Umbilical cord (tissue), 2 donors: ENCODE measurements around the gene FBXO27. TPM values are rescaled to one million over a fixed set of nuclear protein-coding genes. Genes with fewer than 3 reads are reported as not detected.
"Not testable (repeated sequence)": the region's sequence is repeated elsewhere in the genome, so short reads cannot be mapped to it uniquely, and the experiment has no call there.

Source experiments
- DNase-seq: peaks from one replicate; pipeline ENCODE4 v3.0.0-alpha.2; 2015; ENCODE audit warnings: low spot score
- total RNA-seq: library from RNA; depleted of rRNA; stranded (reverse); fragments of >200 nt; gene quantifications from one replicate; pipeline ENCODE4 v1.2.3, GENCODE V29; 2014; ENCODE audit warnings: low replicate concordance; ENCODE audit not compliant: insufficient read depth

Gene FBXO27, protein sequence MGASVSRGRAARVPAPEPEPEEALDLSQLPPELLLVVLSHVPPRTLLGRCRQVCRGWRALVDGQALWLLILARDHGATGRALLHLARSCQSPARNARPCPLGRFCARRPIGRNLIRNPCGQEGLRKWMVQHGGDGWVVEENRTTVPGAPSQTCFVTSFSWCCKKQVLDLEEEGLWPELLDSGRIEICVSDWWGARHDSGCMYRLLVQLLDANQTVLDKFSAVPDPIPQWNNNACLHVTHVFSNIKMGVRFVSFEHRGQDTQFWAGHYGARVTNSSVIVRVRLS
- total RNA-seq, result 12.3 TPM

GRCh38 chr19:39032063-39032918, at the start of gene FBXO27:
FBXO27 (minus strand) TSS chr19:39032549; CDS start chr19:39032227, 322 bp downstream.
- peak; percentile 24 for DNase-seq

- no peak for DNase-seq
These were observed 48.1 kb upstream of the FBXO27 start for GRCh38 chr19:39080431-39080830.

DNA sequence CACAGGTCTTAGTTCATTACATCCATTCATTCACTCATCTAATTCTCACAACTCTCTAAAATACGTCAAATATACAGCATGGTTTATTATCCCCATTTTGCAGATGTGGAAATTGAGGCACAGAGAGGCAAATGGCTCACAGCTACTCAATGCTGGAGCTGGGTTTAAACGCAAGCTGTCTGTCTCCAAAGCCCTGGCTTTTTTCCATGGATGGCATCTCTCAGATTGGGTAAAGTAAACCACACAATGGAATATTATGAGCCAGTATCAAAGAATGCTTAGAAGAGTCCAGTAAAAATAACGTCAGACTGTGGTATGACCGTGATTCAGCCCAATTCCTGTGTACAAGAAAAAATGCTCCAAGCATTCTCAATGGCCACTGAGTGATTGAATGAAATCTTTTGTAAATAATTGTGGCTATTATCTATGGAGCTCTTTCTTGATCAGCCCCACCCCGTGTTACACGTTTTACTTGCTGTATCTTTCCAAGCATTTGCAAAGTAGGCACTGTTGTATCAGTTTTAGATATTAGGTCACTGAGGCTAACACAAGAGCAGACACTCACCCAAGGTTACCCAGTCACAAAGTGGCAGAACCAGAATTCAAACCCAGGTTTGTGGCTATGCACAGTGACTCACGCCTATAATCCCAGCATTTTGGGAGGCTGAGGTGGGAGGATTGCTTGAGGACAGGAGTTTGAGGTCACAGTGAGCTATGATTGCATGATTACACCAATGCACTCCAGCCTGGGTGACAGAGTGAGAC, 46.3 kb upstream of the FBXO27 start:
- no peak for DNase-seq

DNA sequence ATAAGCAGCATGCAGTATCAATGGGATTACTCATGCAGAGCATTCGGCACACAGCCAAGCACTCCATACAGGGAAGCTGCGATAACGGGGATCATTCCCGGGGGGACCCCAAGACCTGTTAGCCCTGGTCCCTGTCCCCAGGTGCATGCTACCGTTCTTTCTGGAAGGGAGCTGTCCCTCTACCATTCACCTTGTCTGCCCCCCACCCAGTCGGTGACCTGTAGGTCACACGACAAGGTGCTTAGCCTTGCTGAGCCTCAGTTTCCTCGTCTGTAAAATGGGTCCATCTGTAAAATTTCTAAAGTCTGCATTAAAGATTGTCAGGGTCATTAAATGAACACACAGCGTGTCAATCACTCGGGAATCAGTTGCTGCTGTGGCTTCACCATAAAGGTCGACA, 45.0 kb upstream of the FBXO27 start:
- DNase-seq, result no peak

DNA sequence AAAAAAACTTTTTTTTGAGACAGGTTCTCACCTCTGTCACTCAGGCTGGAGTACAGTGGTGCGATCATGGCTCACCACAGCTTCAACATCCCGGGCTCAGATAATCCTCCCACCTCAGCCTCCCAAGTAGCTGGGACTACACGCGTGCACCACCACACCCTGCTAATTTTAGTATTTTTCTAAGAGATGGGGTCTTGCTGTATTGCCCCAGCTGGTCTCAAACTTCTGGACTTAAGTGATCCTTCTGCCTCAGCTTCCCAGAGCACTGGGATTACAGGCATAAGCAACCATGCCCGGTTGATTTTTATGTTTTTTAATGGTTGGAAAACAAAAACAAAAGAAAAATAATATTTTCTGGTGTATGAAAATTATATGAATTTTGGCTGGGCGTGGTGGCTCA, 42.6 kb upstream of the FBXO27 start:
- no peak for DNase-seq

DNA sequence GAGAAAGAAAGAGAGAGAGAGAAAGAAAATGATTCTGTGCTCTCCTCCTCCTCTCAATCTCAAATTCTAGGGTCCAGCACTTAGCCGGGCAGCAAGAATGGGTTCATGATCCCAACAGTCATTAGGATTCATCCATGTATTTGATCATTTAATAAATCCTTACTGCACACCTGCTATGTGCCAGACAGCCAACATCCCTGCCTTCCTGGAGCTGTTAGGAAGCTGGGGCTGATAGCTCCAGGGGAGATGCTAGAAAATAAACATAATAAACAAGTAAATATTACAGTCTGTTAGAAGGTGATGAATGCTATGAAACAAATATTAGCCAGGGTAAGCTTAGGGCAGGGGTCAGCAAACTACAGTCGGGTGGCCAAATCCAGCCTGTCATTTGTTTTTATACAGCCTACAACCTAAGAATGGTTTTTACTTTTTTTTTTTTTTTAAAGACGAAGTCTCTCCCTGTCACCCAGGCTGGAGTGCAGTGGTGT, 41.9 kb upstream of the FBXO27 start:
- no peak for DNase-seq

GRCh38 chr19:39070888-39071287, 38.5 kb upstream of the FBXO27 start:
- no peak for DNase-seq

- DNase-seq, result not testable (repeated sequence)
These were observed 35.9 kb upstream of the FBXO27 start for GRCh38 chr19:39068259-39068658.

DNA sequence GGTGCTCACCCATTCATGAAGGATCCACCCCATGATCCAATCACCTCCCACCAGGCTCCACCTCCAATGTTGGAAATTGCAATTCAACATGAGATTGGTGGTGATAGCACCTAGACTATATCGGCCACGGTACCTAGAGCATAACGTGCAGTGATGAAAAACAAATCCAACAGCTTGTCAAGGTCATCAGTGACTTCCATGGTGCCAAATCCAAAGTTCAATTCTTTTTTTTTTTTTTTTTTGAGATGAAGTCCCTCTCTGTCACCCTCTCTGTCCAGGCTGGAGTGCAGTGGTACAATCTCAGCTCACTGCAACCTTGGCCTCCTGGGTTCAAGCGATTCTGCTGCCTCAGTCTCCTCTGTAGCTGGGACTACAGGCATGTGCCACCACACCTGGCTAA, 34.8 kb upstream of the FBXO27 start:
- DNase-seq, result no peak

GRCh38 chr19:39065928-39066327, 33.6 kb upstream of the FBXO27 start:
- DNase-seq, result no peak

- DNase-seq, result no peak
These were observed 32.1 kb upstream of the FBXO27 start for GRCh38 chr19:39064405-39064804.

DNA sequence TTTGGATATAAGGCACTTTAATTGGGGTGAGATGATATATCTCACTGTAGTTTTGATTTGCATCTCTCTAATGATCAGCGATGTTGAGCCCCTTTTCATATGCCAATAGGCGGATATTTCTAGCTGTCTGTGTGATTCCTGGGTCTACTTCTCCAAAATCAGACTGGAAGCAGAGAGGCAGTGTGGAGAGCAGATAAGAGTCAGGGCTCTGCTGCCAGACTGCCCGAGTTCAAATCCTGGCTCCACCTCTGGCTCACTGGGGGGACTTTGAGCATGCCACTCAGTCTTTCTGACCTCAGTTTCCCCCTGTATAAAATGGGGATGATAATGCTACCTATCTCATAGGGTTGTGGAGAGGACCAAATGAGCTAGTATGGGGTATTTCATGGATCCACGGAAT, 27.8 kb upstream of the FBXO27 start:
- no peak for DNase-seq

DNA sequence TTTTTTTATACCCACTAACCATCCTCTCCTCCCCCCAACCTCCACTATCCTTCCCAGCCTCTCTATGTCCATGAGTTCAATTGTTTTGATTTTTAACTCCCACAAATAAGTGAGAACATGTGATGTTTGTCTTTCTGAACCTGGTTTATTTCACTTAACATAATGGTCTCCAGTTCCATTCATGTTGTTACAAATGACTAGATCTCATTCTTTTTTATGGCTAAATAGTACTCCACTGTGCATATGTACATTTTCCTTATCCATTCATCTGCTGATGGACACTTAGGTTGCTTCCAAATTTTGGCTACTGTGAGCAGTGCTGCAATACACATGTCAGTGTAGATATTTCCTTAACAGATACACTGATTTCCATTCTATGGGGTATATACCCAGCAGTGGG, 27.0 kb upstream of the FBXO27 start:
- DNase-seq, result no peak

GRCh38 chr19:39057615-39058014, 25.3 kb upstream of the FBXO27 start:
- no peak for DNase-seq

DNA sequence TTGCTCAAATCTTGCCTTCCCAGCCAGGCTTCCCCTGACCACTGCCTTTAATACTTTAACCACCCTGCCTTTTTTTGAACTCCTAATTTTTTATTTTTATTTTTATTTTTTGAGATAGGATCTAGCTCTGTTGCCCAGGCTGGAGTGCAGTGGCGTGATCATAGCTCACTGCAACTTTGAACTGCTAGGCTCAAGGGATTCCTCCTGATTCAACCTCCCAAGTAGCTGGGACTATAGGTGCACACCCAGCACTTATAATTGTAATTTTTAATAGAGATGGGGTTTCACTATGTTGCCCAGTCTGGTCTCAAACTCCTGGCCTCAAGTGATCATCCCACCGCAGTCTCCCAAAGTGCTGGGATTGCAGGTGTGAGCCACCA, 21.7 kb upstream of the FBXO27 start:
- no peak for DNase-seq

DNA sequence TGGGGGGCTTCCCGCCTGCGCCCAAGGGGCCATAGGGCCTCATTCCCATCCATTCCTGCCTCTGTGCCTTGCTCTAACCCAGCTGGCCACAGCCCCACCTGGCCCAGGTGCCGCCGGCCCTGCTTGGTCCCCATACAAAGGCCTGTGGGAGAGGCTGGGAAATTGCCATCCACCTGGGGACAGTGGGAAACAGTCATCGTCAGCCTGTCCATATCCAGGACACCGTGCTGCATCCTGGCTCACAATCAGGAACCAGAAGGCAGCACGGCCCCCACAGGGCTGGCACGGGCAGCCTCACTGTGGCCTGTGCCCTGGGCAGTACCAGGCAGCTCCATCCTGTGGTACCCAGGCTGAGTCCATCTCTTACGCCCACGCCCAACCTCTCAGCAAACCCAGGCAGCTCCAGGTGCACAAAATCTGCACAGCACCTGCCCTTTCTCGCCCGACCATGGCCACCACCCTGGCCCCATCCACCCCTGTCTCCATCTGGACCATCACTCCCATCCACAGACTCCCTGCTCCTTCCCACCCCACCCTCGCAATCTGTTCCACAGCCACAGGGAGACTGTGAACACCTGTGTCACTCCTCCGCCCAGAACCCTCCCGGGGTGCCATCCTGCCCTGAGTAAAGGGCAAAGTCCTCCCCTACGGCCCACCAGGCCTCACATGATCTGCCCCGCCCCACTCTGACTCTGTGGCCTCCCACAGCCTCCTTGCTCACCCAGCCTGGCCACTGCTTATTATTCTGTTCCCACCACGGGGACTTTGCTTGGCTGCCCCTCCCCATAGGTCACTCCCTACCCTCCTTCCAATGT, 21.1 kb upstream of the FBXO27 start:
- DNase-seq, result no peak

DNA sequence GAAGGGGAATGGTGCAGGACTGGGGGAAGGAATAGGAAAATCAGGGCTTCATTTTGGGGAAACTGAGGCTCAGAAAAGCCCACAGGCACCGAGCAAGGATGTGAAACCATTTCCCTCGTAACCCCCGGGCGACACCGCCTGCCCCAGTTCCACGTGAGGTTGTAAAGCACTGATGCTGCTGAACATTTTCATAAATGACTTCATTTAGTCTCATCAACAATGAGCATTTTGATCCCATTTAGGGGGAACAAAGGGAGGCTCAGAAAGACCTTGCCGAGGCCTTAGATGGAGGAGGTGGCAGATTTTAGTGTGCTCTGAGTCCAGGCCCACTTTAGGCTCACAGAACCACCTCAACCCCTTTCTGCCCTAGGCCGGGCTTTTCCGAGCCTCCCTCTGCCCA, 20.5 kb upstream of the FBXO27 start:
- no peak for DNase-seq

- peak; percentile 19 for DNase-seq
These were observed 19.9 kb upstream of the FBXO27 start for GRCh38 chr19:39052243-39052746.

GRCh38 chr19:39047073-39047472, 14.7 kb upstream of the FBXO27 start:
- no peak for DNase-seq

GRCh38 chr19:39046037-39046821, 13.9 kb upstream of the FBXO27 start:
- peak; percentile 49 for DNase-seq
